ENCODE data around the gene ADAMTSL3.

Gene ADAMTSL3

DNA sequence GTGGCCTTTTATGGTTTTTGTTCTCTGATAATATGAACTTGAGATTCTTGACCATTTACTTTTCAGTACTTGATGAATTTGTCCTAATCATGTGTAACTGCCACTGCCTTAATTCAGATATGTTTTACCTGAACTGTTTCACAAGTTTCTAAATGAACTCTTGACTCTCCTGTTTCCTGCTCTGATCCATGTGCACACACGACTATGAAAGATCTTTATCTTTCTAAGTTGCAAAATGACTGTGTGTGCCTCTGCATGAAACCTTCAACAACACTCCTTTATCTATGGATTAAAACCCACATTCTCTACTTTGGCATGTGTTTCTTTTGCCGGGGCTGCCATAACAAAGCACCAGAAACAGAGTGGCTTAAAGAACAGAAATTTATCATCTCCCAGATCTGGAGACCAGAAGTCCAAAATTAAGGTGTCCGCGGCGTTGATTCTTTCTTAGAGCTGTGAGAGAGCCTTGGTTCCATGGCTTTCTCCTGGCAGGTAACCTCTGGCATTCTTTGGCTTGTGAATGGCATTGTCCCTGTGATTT is 275.0 kb downstream of the ADAMTSL3 start:
- Histone ChIP-seq H3K4me1 (ENCODE audit: control insufficient read depth, low read length) (no peaks in the 10 kb centered on the region), H3K4me3 (ENCODE audit: low read length) (no peak overlapping the region), H3K36me3 (ENCODE audit: control insufficient read depth, low read length) (no peaks in the 10 kb centered on the region), H3K9me3 (ENCODE audit: control insufficient read depth, insufficient read depth, low read length) (no peaks in the 10 kb centered on the region), H3F3A (ENCODE audit: control insufficient read depth, insufficient read depth) (no peaks in the 10 kb centered on the region), H3K79me2 (ENCODE audit: control insufficient read depth, low read length) (no peaks in the 10 kb centered on the region), H3K27ac (ENCODE audit: low read depth, low read length) (no peak overlapping the region), H3K4me2 (ENCODE audit: low read length) (no peak overlapping the region), H4K20me1 (ENCODE audit: control insufficient read depth, insufficient read depth, low read depth, low read length) (no peaks in the 10 kb centered on the region), H3K27me3 (ENCODE audit: control insufficient read depth, low read length) (no peaks in the 10 kb centered on the region), H3K9me2 (replicated peaks; ENCODE audit: control insufficient read depth, low read length) (no peaks in the 10 kb centered on the region)
- no peak for TF ChIP-seq CTCF (IDR thresholded peaks at IDR 0.05; ENCODE audit: low read depth, low read length, poor library complexity, severe bottlenecking)
- TF ChIP-seq EZH2phosphoT487 (IDR thresholded peaks at IDR 0.05; ENCODE audit: borderline replicate concordance, low read length) = no peak

GRCh38 chr15:83929619-83930018 is 275.7 kb downstream of the ADAMTSL3 start:
- Histone ChIP-seq H3K4me3 (ENCODE audit: low read length) (no peak overlapping the region), H3F3A (ENCODE audit: control insufficient read depth, insufficient read depth) (no peaks in the 10 kb centered on the region), H3K36me3 (ENCODE audit: control insufficient read depth, low read length) (no peaks in the 10 kb centered on the region), H3K4me2 (ENCODE audit: low read length) (no peak overlapping the region), H3K4me1 (ENCODE audit: control insufficient read depth, low read length) (no peaks in the 10 kb centered on the region), H3K79me2 (ENCODE audit: control insufficient read depth, low read length) (no peaks in the 10 kb centered on the region), H4K20me1 (ENCODE audit: control insufficient read depth, insufficient read depth, low read depth, low read length) (no peaks in the 10 kb centered on the region), H3K9me3 (ENCODE audit: control insufficient read depth, insufficient read depth, low read length) (no peaks in the 10 kb centered on the region), H3K27ac (ENCODE audit: low read depth, low read length) (no peak overlapping the region), H3K9me2 (replicated peaks; ENCODE audit: control insufficient read depth, low read length) (no peaks in the 10 kb centered on the region), H3K27me3 (ENCODE audit: control insufficient read depth, low read length) (no peaks in the 10 kb centered on the region)
- TF ChIP-seq EZH2phosphoT487 (IDR thresholded peaks at IDR 0.05; ENCODE audit: borderline replicate concordance, low read length) (no peak), CTCF (IDR thresholded peaks at IDR 0.05; ENCODE audit: low read depth, low read length, poor library complexity, severe bottlenecking) (no peak)

GRCh38 chr15:83930392-83931212 is 276.7 kb downstream of the ADAMTSL3 start:
- Histone ChIP-seq H3F3A (ENCODE audit: control insufficient read depth, insufficient read depth) (no peaks in the 10 kb centered on the region), H3K36me3 (ENCODE audit: control insufficient read depth, low read length) (no peaks in the 10 kb centered on the region), H3K27me3 (ENCODE audit: control insufficient read depth, low read length) (no peaks in the 10 kb centered on the region), H3K79me2 (ENCODE audit: control insufficient read depth, low read length) (no peaks in the 10 kb centered on the region), H4K20me1 (ENCODE audit: control insufficient read depth, insufficient read depth, low read depth, low read length) (no peaks in the 10 kb centered on the region), H3K4me3 (ENCODE audit: low read length) (no peak overlapping the region), H3K9me2 (replicated peaks; ENCODE audit: control insufficient read depth, low read length) (no peaks in the 10 kb centered on the region), H3K27ac (ENCODE audit: low read depth, low read length) (no peak overlapping the region), H3K4me2 (ENCODE audit: low read length) (no peak overlapping the region), H3K9me3 (ENCODE audit: control insufficient read depth, insufficient read depth, low read length) (peaks cover 3% of the 10 kb centered on the region; the same call in 1 of the 2 replicates), H3K4me1 (ENCODE audit: control insufficient read depth, low read length) (no peaks in the 10 kb centered on the region)
- TF ChIP-seq EZH2phosphoT487 (IDR thresholded peaks at IDR 0.05; ENCODE audit: borderline replicate concordance, low read length) (no peak), CTCF (IDR thresholded peaks at IDR 0.05; ENCODE audit: low read depth, low read length, poor library complexity, severe bottlenecking) (no peak)
